ENCODE data around the gene CYP4F8.
A peak's percentile ranks its signal among the peaks of the same experiment; 100 is the strongest.
"Not testable (repeated sequence)": the region's sequence is repeated elsewhere in the genome, so short reads cannot be mapped to it uniquely, and the experiment has no call there.

CYP4F8 gene

DNA sequence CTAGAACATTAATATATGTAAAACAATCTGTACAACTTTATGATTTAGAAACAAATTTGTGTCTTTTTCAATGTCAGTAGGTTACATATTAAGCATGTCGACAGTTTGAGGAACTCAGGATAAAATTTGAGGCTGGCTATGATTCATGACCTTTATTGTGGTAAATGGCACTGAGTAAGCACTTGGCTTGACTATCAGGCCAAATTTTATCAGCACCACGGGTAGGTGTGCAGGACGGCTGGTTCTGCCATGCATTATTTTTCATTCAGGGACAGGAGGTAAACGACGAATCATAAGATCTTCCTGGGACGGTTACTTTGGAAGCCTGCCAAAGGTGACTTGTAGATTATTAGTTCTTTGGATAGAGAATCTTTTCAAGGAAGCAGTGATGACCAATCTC is 19.9 kb upstream of the CYP4F8 start:
- H3K27ac ChIP-seq: no peak overlapping the region
- peak; percentile 21 for DNase-seq (ENCODE audit: low spot score)
- TF ChIP-seq, protein P1, sequence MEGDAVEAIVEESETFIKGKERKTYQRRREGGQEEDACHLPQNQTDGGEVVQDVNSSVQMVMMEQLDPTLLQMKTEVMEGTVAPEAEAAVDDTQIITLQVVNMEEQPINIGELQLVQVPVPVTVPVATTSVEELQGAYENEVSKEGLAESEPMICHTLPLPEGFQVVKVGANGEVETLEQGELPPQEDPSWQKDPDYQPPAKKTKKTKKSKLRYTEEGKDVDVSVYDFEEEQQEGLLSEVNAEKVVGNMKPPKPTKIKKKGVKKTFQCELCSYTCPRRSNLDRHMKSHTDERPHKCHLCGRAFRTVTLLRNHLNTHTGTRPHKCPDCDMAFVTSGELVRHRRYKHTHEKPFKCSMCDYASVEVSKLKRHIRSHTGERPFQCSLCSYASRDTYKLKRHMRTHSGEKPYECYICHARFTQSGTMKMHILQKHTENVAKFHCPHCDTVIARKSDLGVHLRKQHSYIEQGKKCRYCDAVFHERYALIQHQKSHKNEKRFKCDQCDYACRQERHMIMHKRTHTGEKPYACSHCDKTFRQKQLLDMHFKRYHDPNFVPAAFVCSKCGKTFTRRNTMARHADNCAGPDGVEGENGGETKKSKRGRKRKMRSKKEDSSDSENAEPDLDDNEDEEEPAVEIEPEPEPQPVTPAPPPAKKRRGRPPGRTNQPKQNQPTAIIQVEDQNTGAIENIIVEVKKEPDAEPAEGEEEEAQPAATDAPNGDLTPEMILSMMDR (IDR thresholded peaks at IDR 0.05): no peak
- no peak overlapping the region for H3K4me3 ChIP-seq

DNA sequence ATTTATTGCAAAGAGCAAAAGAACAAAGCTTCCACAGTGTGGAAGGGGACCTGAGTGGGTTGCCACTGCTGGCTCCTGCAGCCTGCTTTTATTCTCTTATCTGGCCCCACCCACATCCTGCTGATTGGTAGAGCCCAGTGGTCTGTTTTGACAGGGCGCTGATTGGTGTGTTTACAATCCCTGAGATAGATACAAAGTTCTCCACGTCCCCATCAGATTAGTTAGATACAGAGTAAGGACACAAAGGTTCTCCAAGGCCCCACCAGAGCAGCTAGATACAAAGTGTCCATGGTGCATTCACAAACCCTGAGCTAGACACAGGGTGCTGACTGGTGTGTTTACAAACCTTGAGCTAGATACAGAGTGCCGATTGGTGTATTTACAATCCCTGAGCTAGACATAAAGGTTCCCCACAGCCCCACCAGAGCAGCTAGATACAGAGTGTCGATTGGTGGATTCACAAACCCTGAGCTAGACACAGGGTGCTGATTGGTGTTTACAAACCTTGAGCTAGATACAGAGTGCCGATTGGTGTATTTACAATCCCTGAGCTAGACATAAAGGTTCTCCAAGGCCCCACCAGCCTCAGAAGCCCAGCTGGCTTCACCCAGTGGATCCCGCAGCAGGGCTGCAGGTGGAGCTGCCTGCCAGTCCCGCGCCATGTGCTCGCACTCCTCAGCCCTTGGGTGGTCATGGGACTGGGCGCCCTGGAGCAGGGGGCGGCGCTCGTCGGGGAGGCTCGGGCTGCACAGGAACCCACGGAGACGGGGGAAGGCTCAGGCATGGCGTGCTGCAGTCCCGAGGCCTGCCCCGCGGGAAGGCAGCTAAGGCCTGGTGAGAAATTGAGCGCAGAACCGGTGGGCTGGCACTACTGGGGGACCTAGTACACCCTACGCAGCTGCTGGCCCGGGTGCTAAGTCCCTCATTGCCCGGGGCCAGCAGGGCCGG is 6.8 kb upstream of the CYP4F8 start:
- not testable (repeated sequence) for H3K27ac ChIP-seq, H3K4me3 ChIP-seq
- DNase-seq (ENCODE audit: low spot score): peak; percentile 1

- TF ChIP-seq, protein P1 (IDR thresholded peaks at IDR 0.05): no peak
- H3K27ac ChIP-seq: no peak overlapping the region
- peak; percentile 21 for DNase-seq (ENCODE audit: low spot score)
- H3K4me3 ChIP-seq: no peak overlapping the region
Measured at GRCh38 chr19:15609261-15609660, 5.8 kb upstream of the CYP4F8 start.

GRCh38 chr19:15612342-15612741 is 2.7 kb upstream of the CYP4F8 start:
- TF ChIP-seq, protein P1 (IDR thresholded peaks at IDR 0.05): no peak

DNA sequence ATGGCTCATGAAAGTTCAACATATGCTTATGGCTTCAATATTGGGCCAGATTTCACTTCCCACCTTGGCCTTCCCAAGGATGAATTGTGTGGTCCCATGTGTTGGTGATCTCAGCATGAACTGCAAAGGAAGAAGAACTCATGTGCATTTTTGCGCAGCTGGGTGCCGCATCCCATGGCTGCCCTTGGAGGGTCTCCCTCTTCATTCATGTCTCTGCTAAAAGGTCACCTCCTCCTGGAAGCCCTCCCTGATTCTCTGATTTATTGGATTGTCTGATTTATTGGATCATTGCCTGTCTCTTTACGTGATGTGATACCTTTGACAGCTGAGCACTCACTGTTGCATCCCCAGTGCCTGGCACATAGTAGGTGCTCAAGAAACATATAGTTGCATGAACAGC is 1.7 kb upstream of the CYP4F8 start:
- no peak overlapping the region for H3K4me3 ChIP-seq

More at GRCh38 chr19:15612342-15612741, 2.7 kb upstream of the CYP4F8 start:
- Histone ChIP-seq H3K27ac (no peak overlapping the region), H3K4me3 (no peak overlapping the region)
- DNase-seq (ENCODE audit: low spot score): no peak

GRCh38 chr19:15615526-15615925 is 508 bp downstream of the CYP4F8 start:
- no peak for DNase-seq (ENCODE audit: low spot score)
- TF ChIP-seq, protein P1 (IDR thresholded peaks at IDR 0.05): no peak
- Histone ChIP-seq H3K27ac (no peak overlapping the region), H3K4me3 (no peak overlapping the region)

More for the DNA sequence above, 1.7 kb upstream of the CYP4F8 start:
- no peak overlapping the region for H3K27ac ChIP-seq
- DNase-seq (ENCODE audit: low spot score): no peak
- TF ChIP-seq, protein P1 (IDR thresholded peaks at IDR 0.05): no peak

- TF ChIP-seq, protein P1 (IDR thresholded peaks at IDR 0.05): no peak
- no peak overlapping the region for H3K4me3 ChIP-seq
- no peak for DNase-seq (ENCODE audit: low spot score)
- H3K27ac ChIP-seq: no peak overlapping the region
Measured at GRCh38 chr19:15616183-15616582, 1.2 kb downstream of the CYP4F8 start.
